Activated CD4-positive, alpha-beta T cell treated with anti-CD3 and anti-CD28 coated beads, Interleukin-10, Interleukin-2, amounts not matched to agents 100 ng/mL and 50 ng/mL, durations not matched to agents 16 hours and 8 hours (primary cell): ENCODE results near the gene ZNF605.
"Not testable (repeated sequence)": the region's sequence is repeated elsewhere in the genome, so short reads cannot be mapped to it uniquely, and the experiment has no call there.

Experiments used
- DNase-seq: peaks from one replicate; pipeline ENCODE4 v3.0.0-alpha.2; 2020

The ZNF605 gene

DNA sequence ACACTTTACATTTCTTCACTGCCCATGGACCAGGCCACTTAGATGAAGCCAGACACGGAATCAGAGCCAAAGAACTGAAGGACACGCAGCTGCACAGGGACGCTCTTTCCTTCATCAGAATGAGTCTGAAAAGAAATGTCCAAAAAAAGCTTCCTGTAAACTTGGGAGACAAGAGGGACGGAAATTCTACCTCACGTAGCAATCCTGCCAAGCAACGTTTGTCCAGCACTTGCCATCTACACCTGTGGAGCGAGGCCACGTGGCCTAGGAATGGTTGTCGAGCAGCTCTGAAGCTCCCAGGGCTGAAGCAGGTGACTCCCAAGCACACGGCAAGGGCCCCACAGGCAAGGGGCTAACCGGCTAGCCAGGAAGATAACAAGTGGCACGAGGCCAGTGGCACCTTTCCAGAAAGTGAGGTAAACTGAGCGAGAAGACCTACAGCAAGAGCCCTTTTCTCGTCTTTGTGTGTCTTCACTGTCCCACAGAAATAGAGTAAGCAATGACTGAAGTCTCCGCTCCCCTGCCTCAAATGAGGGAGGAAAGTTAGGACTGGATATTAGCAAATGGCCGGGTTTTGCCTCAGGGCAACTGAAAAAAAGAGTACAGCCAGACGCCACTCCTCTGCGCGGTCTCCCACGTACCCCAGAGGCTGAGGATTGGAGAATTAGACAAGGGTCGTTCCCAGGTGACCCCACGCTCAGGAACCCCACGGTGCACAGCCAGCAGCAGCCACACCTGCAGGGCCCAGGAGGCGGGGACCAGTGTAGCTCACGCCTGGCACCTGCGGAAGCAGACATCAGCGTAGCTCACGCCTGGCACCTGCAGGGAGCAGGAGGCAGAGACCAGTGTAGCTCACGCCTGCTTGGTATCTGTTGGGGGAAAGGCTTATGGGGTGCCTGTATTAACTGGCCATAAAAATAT is 7.7 kb downstream of the ZNF605 start:
- no peak for DNase-seq

DNA sequence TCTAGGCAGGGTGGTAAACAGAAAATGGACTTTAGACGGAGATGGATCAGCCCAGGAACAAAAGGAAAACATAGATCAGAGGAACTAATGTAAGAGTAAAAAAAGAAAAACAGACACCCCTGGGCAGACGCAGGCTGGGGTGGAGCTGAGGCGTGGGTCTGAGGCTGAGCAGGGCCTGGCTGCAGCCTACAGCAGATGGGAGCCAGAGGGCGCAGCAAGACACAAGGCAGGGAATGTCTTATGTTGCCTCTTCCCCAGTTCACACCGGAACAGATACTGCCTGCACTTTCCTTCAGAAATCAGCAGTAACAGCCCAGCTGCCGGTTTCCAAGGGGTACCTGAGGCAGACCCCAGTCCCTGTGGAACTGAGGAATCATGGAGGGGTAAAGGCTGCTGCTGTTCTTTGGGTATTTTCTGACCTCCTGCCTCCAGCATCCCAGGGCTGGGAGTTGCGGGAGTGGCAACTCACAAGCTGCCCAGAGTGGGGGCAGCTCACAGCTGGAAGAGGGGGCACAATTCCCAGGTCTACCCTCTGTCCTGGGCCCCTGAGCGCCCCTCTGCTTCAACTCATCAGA is 9.8 kb downstream of the ZNF605 start:
- no peak for DNase-seq

GRCh38 chr12:132945806-132946205 is 10.3 kb downstream of the ZNF605 start:
- DNase-seq: no peak

DNA sequence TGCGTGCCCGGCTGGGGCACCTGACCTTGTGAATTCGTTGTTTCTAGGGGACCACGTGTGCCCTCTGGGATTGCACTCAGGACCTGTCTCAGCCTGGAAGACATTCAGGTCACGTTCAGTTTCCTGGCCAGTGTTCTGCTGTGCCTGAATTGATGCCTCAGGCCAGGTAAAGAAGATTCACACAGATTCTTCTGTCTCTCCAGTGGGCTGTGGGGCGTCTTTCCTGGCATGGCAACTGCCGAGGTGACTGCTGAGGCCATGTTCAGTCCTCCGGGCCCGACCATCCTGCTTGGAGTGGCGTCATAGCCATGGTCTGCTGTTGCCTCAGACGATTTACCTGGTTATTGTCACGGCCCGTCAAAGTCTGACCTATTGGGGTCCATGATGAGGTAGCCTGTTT is 13.5 kb downstream of the ZNF605 start:
- DNase-seq: no peak

DNA sequence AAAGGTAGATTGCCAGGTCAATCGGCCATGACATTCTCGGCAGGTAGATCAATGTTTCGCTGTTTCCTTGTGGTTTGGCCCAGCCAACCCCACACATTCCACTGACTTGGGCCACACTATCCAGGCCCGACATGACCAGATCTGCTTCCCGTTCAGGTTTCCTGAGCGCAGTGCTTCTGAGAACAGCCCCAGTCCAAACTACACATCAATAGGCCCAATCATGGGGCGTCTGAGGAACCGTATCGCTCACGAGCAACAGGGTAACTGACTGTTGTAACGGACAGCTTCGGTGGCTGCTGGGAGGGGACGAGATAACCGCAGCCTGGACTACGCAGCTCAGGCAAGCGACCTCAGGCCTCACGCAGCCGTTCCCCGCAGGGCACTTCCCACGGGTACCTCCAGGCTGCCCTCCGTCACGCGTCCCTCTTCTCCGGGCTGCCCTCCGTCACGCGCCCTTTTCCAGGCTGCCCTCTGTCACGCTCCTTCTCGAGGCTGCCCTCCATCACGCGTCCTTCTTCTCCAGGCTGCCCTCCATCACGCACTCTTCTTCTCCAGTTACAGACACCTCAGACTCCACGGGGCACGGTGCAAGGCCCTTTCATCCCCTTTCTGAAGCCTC is 14.7 kb downstream of the ZNF605 start:
- DNase-seq: no peak

- DNase-seq: no peak
Measured at GRCh38 chr12:132940071-132940719, 15.9 kb downstream of the ZNF605 start.

DNA sequence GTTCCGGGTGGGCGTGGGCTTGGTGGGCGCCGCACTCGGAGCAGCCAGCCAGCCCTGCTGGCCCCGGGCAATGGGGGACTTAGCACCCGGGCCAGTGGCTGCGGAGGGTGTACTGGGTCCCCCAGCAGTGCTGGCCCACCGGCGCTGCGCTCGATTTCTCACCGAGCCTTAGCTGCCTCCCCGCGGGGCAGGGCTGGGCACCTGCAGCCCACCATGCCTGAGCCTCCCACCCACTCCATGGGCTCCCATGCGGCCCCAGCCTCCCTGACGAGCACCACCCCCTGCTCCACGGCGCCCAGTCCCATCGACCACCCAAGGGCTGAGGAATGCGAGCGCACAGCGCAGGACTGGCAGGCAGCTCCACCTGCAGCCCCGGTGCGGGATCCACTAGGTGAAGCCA is 17.3 kb downstream of the ZNF605 start:
- DNase-seq: not testable (repeated sequence)

GRCh38 chr12:132937476-132937875 is 18.6 kb downstream of the ZNF605 start:
- DNase-seq: no peak

DNA sequence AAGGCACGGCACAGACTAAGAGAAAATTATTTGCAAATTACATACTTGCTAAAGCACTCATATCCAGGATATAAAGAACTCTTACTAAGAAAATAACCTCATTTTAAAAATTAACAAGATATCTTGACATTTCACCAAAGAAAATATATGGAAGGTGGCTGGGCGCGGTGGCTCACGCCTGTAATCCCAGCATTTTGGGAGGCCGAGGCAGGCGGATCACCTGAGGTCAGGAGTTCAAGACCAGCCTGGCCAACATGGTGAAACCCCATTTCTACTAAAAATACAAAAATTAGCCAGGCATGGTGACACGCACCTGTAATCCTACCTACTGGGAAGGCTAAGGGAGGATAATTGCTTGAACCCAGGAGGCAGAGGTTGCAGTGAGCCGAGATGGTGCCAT is 19.2 kb downstream of the ZNF605 start:
- not testable (repeated sequence) for DNase-seq

- DNase-seq: no peak
Measured at GRCh38 chr12:132936163-132936562, 19.9 kb downstream of the ZNF605 start.

- DNase-seq: no peak
Measured at GRCh38 chr12:132926415-132926833, 29.7 kb downstream of the ZNF605 start.

DNA sequence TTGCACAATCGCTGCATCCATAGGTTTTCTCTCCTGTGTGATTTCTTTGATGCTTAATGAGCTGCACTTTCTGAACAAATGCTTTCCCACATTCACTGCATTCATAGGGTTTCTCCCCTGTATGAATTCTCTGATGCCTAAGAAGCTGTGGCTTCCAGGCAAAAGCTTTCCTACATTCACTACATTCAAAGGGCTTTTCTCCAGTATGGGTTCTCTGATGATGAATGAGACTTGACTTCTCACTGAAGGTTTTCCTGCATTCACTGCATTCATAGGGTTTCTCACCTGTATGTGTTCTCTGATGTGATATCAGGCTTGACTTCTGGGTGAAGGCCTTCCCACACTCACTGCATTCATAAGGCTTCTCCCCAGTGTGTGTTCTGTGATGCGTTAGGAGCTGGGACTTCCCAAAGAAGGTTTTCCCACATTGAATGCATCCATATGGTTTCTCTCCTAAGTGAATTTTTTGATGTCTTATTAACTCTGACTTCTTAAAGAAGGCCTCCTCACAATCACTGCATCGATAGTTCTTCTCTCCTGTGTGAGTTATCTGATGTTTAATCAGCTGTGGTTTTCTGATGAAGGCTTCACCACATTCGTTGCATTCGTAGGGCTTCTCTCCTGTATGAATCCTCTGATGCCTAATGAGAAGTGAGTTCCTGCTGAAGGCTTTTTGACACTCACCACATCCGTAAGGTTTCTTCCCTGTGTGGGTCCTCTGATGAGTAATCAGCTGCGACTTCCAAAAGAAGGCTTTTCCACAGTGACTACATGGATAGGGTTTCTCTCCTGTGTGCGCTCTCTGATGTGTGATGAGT is 30.3 kb downstream of the ZNF605 start:
- no peak for DNase-seq

DNA sequence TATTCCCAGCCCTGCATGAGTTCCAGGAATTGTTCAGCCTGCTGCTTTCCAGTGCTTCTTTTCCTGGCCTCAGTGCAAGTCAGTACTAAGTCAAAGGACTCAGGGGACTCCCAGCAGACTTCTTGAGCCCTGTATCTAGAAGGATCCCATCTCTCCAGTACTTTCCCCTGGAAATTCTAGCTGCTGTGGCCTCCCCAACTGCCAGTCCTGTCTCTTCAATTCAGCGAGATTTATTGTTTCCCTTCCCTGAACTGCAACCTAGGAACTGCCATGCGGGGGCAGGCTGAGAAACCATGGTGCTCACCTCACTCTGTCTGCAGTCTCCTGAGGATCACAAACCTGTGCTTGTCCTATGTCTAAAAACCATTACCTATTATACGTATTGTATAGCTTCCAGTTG is 31.8 kb downstream of the ZNF605 start:
- no peak for DNase-seq

GRCh38 chr12:132923356-132923909 is 32.7 kb downstream of the ZNF605 start:
- no peak for DNase-seq

GRCh38 chr12:132922676-132923075 is 33.4 kb downstream of the ZNF605 start:
- no peak for DNase-seq

- DNase-seq: no peak
Measured at GRCh38 chr12:132921685-132922084, 34.4 kb downstream of the ZNF605 start.

DNA sequence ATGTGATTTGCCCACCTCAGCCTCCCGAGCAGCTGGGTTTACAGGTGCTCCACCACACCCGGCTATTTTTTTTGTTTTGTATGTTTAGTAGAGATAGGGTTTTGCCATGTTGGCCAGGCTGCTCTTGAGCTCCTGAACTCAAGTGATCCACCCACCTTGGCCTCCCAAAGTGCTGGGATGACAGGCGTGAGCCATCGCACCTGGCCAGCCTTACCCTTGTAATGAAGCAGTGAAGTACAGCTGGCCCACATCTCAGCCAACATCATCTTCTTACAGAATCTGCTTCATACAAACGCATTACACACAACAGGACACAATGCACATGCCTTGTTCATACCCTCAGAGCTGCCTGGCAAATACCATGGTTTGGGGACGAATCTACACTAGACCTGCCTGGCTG is 37.4 kb downstream of the ZNF605 start:
- DNase-seq: no peak

DNA sequence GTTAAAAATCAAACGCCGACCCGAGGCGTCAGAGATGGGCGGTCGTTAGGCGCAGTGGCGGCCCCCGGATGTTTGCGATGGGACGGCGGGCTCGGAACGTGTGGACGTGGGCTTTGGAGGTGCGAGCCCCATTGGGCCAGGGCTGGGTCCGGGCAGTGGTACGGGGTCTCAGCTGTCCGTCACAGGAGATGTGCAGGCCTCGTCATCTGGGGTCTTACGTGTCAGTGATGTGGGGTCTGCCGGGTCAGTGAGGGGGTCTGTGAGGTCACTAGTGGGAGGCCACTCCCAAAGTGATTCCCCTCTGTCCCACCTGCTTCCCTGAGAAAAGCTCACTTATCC is 47.1 kb downstream of the ZNF605 start:
- no peak for DNase-seq

DNA sequence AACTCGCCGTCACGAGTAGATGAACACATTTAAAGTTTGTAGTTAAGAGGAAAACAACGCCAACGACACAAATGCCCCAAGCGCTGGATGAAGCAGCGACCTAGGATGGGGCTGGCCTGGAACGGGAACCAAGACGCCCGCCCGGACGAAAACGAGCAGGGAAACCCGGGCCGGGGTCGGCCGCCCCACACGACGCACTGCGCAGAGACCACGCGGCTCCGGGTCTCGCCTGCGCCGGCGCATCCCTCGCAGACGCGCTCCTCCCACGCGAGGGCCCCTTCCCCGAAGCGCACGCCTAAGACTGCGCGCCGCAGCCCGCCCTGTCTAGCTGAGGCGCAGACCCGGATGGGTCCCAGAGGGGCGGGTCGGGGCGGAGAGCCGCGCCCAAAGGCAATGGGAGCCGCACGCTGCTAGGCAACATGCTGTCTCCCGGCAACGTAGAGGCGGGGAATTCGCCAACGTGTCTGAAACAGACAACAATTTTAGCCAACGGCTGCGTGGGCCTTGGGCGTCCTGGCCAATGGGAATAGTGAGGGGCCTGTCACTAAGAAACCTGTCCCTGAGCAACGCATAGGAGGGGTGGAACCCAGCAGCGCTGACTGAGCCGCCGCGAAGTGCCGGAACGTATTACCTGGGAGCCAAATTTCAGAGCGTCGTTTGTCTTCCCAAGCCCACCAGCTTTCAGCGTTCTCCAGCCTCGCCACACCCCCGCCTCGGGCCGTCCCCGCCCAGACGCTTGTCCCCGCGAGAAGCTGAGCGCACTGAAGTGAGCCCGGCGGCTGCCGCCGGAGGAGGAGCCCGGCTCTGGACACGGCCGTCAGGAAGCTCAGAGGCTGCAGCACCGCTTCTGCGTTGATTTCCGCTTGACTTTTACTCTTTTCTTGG is 47.7 kb downstream of the ZNF605 start:
- peak; percentile 95 for DNase-seq

DNA sequence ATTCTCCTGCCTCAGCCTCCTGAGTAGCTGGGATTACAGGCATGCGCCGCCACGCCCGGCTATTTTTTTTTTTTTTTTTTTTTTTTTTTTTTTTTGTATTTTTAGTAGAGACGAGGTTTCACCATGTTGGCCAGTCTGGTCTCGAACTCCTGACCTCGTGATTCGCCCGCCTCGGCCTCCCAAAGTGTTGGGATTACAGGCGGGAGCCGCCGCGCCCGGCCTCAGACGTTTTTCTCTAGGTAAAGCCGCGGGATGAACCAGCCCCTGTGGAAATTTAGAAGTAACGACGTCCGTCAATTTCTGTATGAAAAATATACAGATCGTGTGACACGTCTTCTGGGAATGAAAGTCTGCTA is 48.3 kb downstream of the ZNF605 start:
- not testable (repeated sequence) for DNase-seq

DNA sequence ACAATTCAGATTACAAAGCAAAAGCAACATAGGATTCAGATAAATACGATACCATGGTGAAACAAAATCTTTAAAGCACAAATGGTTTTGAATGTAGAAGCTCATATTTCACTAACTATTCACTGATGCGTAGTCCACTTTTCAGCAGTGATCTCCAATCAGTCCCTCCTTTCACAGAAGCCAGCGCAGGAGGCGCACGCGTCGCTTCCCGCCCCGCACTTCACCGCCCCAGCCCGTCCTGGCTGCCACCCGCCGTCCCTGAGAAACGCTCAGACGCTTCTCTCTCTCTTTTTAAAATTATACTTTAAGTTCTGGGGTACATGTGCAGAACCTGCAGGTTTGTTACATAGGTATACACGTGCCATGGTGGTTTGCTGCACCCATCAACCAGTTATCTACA is 48.9 kb downstream of the ZNF605 start:
- no peak for DNase-seq
